Gastroesophageal sphincter (tissue), 4 donors: ENCODE data around the gene TMED8. TPM values are rescaled to one million over a fixed set of nuclear protein-coding genes. Genes with fewer than 3 reads are reported as not detected.

Experiments used
- ATAC-seq: fragments of 150-250 bp; one replicate; pipeline ENCODE4 v1.9.1; 2016; ENCODE audit warnings: mild to moderate bottlenecking, moderate library complexity
- H3K27ac ChIP-seq, 4 donors: fragments of 200-600 bp; sonication (generic) in 3 of 4; 1 replicate in 3 of 4; 2 replicates in 1 of 4; pipeline ENCODE4 v1.5.1; 2016 to 2019
- H3K27me3 ChIP-seq: fragments of 200-600 bp; sonication (generic); one replicate; pipeline ENCODE4 v1.5.1; 2019
- H3K36me3 ChIP-seq, 2 donors: fragments of 200-600 bp; sonication (generic); one replicate each; pipeline ENCODE4 v1.5.1; 2019; ENCODE audit warnings: control low read depth in 1 of 2
- H3K4me1 ChIP-seq, 3 donors: fragments of 200-600 bp; sonication (generic); 1 replicate in 2 of 3; 2 replicates in 1 of 3; pipeline ENCODE4 v1.5.1; 2016 to 2019; ENCODE audit warnings: control low read depth in 2 of 3
- H3K4me3 ChIP-seq, 2 donors: fragments of 200-600 bp; sonication (generic); one replicate each; pipeline ENCODE4 v1.5.1; 2019; ENCODE audit warnings: mild to moderate bottlenecking in 1 of 2, moderate library complexity in 1 of 2
- H3K9me3 ChIP-seq, 3 donors: fragments of 200-600 bp; sonication (generic); one replicate each; pipeline ENCODE4 v1.5.1; 2017 to 2019; ENCODE audit warnings: control low read depth in 2 of 3
- CTCF ChIP-seq, 4 experiments: fragments of 200-600 bp in 2 of 4; fragments of 450-650 bp in 2 of 4; sonication (generic) in 1 of 4; IDR thresholded peaks; one replicate each; pipeline ENCODE4 v1.5.1; 2017 to 2019; ENCODE audit warnings: antibody characterized with exemption in 4 of 4, mild to moderate bottlenecking in 2 of 4, moderate library complexity in 2 of 4
- EP300 ChIP-seq: sonication (generic); formaldehyde crosslinking; IDR thresholded peaks from one replicate; pipeline ENCODE4 v1.6.1; 2017; ENCODE audit warnings: antibody characterized with exemption, mild to moderate bottlenecking
- POLR2A ChIP-seq, 2 donors: fragments of 450-650 bp; IDR thresholded peaks; one replicate each; pipeline ENCODE4 v1.6.1; 2017; ENCODE audit warnings: antibody characterized with exemption in 2 of 2, mild to moderate bottlenecking in 2 of 2, moderate library complexity in 1 of 2
- POLR2AphosphoS5 ChIP-seq: sonication (generic); formaldehyde crosslinking; IDR thresholded peaks from one replicate; pipeline ENCODE4 v1.6.1; 2017; ENCODE audit warnings: antibody characterized with exemption
- WGBS, 2 donors: methylation state at CpG; one replicate each; pipeline ENCODE4 v1.1.5; 2018; ENCODE audit warnings: low coverage in 1 of 2; 5-methylcytosine and 5-hydroxymethylcytosine counted together
- total RNA-seq, 4 donors: library from RNA; depleted of rRNA; stranded (reverse); fragments of >200 nt; gene quantifications; one replicate each; pipeline ENCODE4 v1.1.0, GENCODE V29; 2016

Gene TMED8
- total RNA-seq, 4 donors from 2014 or later = 16.6 to 21.4 (median 20.7) TPM

- TF ChIP-seq POLR2A (IDR thresholded peaks at IDR 0.05) = no peak
- TF ChIP-seq POLR2AphosphoS5 = no peak
- TF ChIP-seq EP300 = no peak
- no peak for TF ChIP-seq CTCF (IDR thresholded peaks at IDR 0.05)
- Histone ChIP-seq H3K27me3 (no peaks in the 10 kb centered on the region), H3K9me3 (no peaks in the 10 kb centered on the region), H3K4me1 (peaks cover 0 to 37% (median 6%) of the 10 kb centered on the region in 3 donors), H3K27ac (no peak overlapping the region), H3K36me3 (peaks cover 0 to 24% of the 10 kb centered on the region in 2 donors), H3K4me3 (no peak overlapping the region)
- no peak for ATAC-seq
- 88 to 90% methylated on average over 2 to 4 of the region's 4 CpGs for WGBS, 2 donors
These were observed 66.9 kb downstream of the TMED8 start for GRCh38 chr14:77310026-77310425.

GRCh38 chr14:77309131-77309530, 67.8 kb downstream of the TMED8 start:
- H3K36me3 ChIP-seq = peaks cover 0 to 33% of the 10 kb centered on the region in 2 donors
- no peak overlapping the region for H3K27ac ChIP-seq
- ATAC-seq = no peak
- no peaks in the 10 kb centered on the region for H3K27me3 ChIP-seq
- H3K4me3 ChIP-seq = no peak overlapping the region
- 78 to 82% methylated on average over 4 of the region's 4 CpGs for WGBS, 2 donors
- TF ChIP-seq CTCF (IDR thresholded peaks at IDR 0.05) (no peak), EP300 (no peak), POLR2AphosphoS5 (no peak), POLR2A (IDR thresholded peaks at IDR 0.05) (no peak)
- H3K9me3 ChIP-seq = no peaks in the 10 kb centered on the region
- H3K4me1 ChIP-seq = peaks cover 0 to 28% (median 6%) of the 10 kb centered on the region in 3 donors

- Histone ChIP-seq H3K4me3 (no peak overlapping the region), H3K36me3 (peaks cover 0 to 55% of the 10 kb centered on the region in 2 donors), H3K27me3 (no peaks in the 10 kb centered on the region), H3K4me1 (peaks cover 0 to 30% (median 0%) of the 10 kb centered on the region in 3 donors), H3K9me3 (no peaks in the 10 kb centered on the region), H3K27ac (peak overlapping the region in 3 of 4 donors; percentile 22 to 58 (median 41))
- TF ChIP-seq POLR2A (IDR thresholded peaks at IDR 0.05) (no peak), CTCF (IDR thresholded peaks at IDR 0.05) (no peak), POLR2AphosphoS5 (no peak), EP300 (no peak)
- WGBS, 2 donors = 42 to 44% methylated on average over 2 of the region's 3 CpGs
- ATAC-seq = no peak
These were observed 69.9 kb downstream of the TMED8 start for GRCh38 chr14:77306851-77307496.

- H3K27me3 ChIP-seq = no peaks in the 10 kb centered on the region
- TF ChIP-seq EP300 = no peak
- peaks cover 0 to 32% (median 0%) of the 10 kb centered on the region in 3 donors for H3K4me1 ChIP-seq
- no peak for ATAC-seq
- H3K9me3 ChIP-seq = no peaks in the 10 kb centered on the region
- peak overlapping the region in 2 of 4 donors; percentile 24 to 58 for H3K27ac ChIP-seq
- H3K36me3 ChIP-seq = peaks cover 0 to 59% of the 10 kb centered on the region in 2 donors
- no peak overlapping the region for H3K4me3 ChIP-seq
- WGBS, 2 donors = 48% methylated on average over 2 of the region's 3 CpGs; no CpG with 5 or more reads in 1 of the 2 donors
These were observed 70.5 kb downstream of the TMED8 start for GRCh38 chr14:77306416-77306815.

GRCh38 chr14:77305696-77306095, 71.2 kb downstream of the TMED8 start:
- WGBS, 2 donors = 73 to 82% methylated on average over 3 to 4 of the region's 4 CpGs
- Histone ChIP-seq H3K4me1 (peaks cover 0 to 35% (median 0%) of the 10 kb centered on the region in 3 donors), H3K9me3 (no peaks in the 10 kb centered on the region), H3K27me3 (no peaks in the 10 kb centered on the region), H3K27ac (peak overlapping the region in 3 of 4 donors; percentile 21 to 39 (median 24)), H3K4me3 (no peak overlapping the region), H3K36me3 (peaks cover 0 to 60% of the 10 kb centered on the region in 2 donors)
- TF ChIP-seq EP300 = no peak
- no peak for TF ChIP-seq POLR2A (IDR thresholded peaks at IDR 0.05)
- no peak for TF ChIP-seq CTCF (IDR thresholded peaks at IDR 0.05)
- TF ChIP-seq POLR2AphosphoS5 = no peak
- no peak for ATAC-seq
